Fibroblast of skin of scalp (primary cell): ENCODE measurements around the gene TSSK2.

Source experiments
- DNase-seq: peaks from one replicate; pipeline ENCODE4 v3.0.0-alpha.2; 2013

The TSSK2 gene

DNA sequence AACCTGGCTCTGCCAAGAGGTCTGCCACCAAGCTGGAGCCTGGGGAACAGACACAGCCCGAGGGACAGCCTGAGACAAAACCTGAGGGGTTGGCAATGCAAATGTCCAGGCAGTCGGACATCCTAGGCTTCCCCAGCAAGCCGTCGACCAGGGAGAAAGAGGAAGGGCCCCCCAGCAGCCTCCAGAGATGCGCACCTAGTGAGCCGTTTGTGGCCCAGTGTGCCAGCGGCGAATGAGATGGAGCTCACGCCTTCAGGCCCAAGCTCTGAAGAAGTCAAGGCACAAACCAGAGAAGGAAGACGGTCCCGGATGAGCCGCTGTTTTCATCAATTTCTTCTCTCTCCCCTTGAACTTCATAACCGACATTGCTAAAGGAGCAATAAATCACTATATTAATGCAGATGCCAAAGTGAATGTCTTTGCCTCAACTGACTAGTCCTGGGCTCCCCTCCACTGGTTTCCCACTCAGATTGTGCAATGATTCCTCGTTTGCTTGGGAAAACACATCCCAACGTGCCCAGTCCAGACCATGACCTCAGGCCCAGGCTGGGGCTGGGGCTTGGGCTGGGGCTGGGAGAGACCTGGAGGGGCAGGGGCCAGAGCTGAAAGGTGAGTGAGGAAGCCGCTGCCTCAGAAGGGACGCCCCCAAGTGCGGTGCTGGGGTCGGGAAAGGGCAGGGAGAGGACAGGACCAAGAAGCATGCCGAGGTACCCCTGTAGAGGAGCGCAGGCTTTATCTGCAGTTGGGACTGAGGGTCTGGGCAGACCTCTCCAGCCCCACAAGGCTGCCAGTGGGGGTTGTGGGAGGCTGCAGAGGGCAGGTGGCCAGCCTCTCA lies 5.4 kb upstream of the TSSK2 start:
- DNase-seq = no peak

GRCh38 chr22:19126309-19127273 lies 4.5 kb upstream of the TSSK2 start:
- no peak for DNase-seq

DNA sequence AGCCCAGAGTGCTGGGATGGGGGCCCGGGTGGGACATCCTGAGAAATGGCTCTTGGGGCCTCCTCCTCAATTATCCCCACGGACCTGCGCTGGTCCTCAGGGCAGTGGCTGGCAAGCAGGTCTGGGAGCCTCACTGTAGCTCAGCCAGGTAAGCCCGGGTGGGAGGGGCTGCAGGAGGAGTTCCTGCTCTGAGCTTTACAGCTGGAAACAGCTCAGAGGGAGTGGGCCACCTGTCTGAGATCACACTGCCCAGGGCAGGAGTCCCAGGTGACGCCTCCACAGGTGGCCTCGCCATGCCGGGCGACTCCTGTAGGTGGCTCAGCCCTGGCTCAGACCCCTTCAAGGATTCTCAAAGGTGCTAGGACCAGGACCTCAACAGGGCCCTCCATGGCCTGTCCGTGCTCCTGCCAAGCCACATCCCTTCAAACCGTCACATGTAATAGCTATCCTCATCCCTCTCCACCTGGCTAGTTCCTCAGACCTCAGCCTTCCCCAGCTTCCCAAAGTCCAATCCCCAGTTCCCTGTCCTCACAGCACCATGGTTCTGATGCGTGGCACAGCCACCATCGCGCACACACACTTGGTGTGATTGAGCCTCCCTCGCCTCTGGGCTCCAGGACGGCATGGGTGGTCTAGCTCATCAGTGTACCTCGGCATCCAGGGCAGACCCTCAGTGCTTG lies 3.6 kb upstream of the TSSK2 start:
- no peak for DNase-seq

DNA sequence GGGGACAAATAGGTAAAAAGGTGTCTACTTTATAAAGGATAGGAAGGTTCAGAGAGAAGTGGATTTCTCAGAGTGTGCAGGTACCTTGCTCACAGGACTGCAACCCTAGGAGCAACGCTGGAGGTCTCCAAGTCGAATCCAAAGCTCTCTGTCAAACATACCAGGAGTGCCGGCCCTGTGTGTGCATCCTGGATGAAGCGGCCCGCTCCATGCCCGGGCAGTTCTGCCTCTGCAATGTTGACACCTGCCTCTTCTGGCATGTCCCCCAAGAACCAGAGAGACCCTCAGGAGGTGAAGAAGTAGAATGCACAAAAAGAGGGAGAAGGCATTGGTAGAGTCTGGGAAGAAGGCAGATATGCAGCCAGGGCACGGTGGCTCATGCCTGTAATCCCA lies 3.1 kb upstream of the TSSK2 start:
- no peak for DNase-seq

DNA sequence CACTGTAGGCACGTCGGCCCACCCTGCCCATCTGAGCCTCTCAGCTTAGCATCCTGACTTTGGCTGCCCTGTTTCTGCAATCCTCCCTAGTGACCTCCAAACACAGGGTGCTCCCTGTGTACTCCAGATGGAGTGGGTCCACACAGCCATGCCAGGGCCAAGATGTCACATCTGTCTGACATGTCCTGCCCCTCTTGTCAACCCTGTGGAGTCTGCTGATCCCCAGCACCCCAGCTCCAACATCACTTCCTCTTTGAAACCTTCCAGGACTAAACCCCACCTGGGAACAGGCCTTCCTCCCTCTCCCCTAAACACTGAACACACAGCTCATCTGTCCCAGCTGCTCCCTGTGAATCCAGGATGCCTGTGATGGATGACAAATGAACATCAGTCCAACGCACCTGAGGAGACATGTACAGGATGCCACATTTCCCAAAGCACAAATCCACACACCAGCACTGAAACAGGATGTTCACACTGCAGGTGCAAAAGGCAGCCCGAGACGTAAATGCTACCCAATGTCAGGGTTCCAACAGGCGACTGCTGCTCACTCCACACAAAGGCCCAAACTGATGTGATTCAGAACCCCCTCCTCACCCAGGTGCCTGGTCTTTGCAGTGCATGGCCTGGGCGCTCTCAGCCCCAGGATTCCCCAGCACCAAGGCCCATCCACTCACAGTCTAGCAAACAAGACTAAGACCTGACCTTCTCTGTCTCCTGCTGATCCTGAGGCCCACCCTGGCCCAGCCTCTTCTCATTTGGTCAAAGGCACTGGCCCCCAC lies 2.0 kb upstream of the TSSK2 start:
- DNase-seq = no peak

GRCh38 chr22:19129871-19130270 lies 1.2 kb upstream of the TSSK2 start:
- no peak for DNase-seq

- no peak for DNase-seq
Observed at GRCh38 chr22:19131685-19132015, 542 bp downstream of the TSSK2 start.

- no peak for DNase-seq
Observed at GRCh38 chr22:19132153-19132552, 1.0 kb downstream of the TSSK2 start.

DNA sequence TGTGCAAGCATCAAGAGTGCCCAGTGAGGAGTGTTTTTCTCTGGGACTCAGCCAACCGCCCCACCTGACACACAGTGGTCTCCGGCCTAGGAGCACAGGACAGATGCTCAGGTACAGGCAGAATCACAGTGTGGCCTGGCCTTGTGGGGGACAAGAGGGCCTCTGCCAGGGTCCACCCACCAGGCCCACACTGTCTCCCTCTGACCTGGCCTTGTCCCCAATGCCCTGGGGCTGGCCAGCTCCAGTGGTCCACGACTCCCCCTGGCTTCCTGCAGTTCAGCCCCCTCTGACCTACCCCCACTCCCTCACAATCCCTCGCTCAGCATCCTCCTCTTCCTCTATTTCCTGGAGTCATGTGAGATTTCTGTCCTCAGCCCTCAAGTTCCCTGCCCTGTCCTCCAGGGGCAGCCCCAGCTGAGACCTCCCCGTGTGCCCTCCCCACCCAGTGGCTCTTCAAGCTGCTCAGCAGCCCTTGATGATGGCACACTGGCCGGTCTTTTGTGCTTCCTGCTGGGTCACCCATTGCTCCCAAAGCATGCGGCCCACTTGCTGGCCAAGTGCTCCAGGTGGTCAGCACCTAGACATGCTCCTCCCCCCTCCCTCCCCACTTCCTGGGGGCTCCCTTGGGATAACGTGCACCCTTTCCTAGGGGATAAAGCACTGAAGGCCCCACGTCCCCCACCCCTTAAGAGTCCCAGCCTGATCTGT lies 1.7 kb downstream of the TSSK2 start:
- DNase-seq = no peak

DNA sequence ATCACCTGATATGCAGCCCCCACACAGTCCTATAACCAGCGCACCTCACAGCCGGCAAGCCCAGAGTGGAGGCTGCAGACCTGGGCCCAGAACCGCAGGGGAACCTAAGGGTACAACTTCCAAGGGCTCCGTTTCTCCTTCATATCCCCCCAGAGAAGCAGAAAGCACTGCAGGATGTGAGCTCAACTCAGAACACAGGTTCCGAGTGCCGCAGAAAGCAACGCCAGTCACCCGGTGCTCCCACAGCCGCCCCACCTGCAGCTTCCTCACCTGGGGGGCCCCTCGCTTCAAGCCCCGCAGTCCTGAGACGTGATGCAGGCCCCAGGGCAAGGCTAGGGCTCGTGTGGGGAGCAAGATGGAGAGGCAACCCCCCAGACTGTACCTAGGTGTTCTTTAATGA lies 2.5 kb downstream of the TSSK2 start:
- DNase-seq = no peak

DNA sequence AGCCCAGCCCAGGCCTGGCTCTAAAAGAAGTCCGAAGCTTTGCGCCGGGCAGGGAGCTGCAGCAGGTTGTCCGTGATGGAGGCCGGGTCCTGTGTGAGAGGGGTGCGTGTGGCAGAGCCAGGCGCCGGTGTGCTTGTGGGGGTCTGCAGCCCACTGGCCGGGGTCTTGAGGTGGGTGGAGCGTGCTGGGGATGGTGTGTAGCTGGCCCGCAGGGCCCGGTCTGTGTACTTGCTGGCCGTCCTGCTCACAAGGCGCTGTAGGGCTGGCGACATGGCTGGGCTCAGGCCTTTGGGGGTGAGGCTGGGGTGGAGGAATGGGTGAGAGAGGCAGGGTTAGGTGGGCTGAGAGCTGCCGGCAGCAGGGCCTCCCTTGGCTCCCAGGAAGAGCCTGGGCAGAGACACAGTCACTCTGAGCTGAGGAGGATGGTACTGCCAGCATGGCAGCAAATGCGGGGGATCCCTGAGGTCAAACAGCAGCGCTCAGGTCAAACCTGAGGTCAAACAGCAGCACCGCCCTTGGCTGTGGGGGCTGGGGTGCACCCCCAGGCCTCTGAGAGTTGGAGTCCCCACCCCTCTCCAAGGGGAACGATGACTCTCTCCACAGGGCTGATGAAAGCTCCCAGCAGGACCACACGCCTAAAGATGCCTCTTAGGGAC lies 3.2 kb downstream of the TSSK2 start:
- no peak for DNase-seq

DNA sequence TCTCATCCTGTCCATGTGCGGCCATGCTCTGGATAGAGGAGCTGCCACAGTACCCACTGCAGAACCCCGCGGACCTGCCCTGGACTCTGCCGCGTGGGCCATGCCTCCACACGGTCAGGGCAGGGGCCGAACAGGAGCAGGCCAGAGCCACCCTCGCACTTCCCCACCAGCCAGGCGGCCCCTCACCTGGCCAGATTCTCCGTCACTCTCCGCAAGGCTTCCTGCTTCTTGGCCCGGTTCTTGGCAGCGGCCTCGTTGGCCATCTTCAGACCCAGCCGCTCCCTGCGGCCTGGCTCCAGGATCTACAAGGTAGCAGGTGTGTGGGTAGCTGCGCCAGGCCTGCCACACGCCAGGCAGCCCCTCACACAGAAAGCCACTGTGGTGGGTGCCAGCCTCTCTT lies 3.8 kb downstream of the TSSK2 start:
- DNase-seq = no peak

GRCh38 chr22:19136915-19137314 lies 5.8 kb downstream of the TSSK2 start:
- DNase-seq = no peak

DNA sequence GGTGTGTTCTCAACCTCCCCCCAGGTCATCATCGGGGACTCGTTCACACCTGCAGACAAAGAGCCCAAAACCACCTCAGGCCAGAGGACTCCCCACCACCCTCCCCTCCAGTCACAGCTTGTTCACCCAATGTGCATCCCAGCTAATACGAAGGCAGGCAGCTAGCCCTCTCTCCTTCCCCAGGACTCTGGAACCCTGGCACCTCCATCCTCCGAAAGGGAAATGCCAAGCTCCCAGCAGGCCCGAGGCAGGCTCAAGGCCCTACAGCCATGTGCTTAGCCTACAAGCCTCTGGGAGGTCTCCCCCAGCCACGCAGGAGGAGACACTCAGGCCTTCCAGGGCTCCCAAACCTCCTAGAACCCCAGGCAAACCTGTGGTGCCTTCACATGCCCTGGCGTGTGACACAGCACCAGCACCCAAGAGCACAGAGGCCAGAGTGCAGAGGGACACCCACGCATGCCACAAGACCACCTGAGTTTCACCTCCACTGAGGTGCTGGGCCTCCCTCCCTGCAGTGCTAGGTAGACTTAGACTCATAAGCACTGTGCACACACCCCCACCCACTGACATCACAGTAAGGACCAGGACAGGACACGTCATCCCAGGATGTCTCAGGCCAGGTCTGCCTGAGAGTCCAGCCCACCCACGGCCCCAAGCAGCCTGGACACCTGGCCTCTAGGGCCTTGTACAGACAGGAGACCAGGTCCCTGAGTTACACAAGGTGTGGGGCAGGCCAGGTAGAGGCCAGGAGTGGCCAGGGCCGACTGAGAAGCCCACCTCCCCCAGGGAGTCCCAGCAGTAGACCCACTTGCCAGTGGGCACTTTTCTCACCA lies 6.5 kb downstream of the TSSK2 start:
- DNase-seq = no peak

GRCh38 chr22:19138217-19139000 lies 7.3 kb downstream of the TSSK2 start:
- DNase-seq = no peak

DNA sequence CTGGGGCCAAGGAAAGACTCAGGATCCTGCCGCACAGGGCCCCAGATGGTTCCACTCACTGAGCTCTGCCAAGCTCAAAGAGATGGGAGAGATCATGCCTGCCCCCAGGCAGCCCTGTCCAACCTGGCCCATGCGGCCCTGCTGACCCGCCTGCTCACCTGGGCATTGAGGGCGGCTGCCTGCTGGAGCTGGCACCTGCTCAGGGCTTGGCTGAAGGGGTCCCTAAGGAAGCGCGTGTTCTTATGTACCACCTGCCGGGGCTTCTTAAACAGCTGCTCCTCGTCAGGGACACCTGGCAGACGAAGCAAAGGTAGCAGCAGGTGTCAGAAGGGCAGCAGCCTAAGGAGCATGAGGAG lies 7.9 kb downstream of the TSSK2 start:
- DNase-seq = no peak

- no peak for DNase-seq
Observed at GRCh38 chr22:19139974-19140373, 8.9 kb downstream of the TSSK2 start.

GRCh38 chr22:19142394-19142793 lies 11.3 kb downstream of the TSSK2 start:
- no peak for DNase-seq

DNA sequence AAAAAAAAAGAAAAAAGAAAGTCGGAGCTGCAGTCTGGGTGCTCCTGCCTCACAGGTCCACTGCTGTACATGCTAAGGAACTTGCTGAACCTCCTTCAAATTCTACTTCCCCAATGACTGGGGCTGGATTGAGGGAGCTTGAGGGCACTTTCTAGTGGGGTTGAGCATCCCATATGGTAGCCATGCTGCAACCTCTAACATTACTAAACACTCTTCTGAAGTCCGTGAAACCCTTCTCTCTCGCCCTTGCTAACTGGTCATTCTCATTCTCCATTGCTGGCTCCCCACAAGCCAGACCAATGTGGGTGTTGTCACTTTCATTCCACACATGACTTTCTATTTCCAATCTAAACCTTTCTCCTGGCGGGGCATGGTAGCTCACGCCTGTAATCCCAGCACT lies 12.1 kb downstream of the TSSK2 start:
- no peak for DNase-seq
